ENCODE results near the gene SPNS3.

DNA sequence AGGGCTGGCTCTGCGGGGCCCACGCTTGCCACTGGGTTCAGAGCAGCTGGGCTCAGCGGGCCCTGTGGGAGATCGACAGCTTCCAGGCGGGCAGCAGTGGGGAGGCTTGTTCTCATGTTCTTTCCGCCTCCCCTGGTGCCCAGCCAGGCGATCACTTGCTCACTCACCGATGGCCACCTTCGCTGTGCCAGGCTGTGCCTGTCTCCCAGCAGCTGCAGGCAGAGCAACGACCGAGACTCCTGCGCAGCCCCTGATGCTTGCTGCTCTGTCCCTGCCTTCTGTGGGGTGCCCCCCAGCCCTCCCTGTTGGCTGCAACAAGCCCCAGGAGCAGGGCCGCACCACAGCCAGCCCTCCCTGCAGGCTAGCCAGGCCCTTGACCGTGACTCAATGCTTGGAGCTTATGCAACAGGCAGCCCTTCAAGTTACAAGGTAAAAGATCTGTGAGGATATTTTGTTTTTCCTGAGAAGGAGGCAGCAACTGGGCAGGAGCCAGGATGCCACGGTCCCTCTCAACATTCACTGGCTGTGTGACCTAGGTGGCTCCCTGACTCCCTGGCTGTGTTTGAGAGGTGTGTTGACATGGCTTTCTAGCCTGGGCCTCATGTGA lies 55.4 kb downstream of the SPNS3 start:
- no peak for TF ChIP-seq EP300 (IDR thresholded peaks at IDR 0.05)
- TF ChIP-seq POLR2A (IDR thresholded peaks at IDR 0.05) = no peak
